Measurements from ENCODE around the gene KRT2. TPM values are rescaled to one million over a fixed set of nuclear protein-coding genes. Genes with fewer than 3 reads are reported as not detected.

KRT2 gene
- total and polyA plus RNA-seq, 9 of the 15 experiments (the other 6 are each of a cell fraction or from before 2014, with no cell fraction given), result 0.03 to 0.69 (median 0.07) TPM; not detected in 2

GRCh38 chr12:52662093-52662917 is 10.3 kb upstream of the KRT2 start (continued):
- TF ChIP-seq MGA (IDR thresholded peaks at IDR 0.05) (peak; percentile 92), ZNF175 (CRISPR knock-in tag; IDR thresholded peaks at IDR 0.05; ENCODE audit: low read depth) (peak; percentile 96), HCFC1 (IDR thresholded peaks at IDR 0.05; ENCODE audit: low read depth, low read length) (no peak), HMG20B (CRISPR knock-in tag; IDR thresholded peaks at IDR 0.05) (no peak), NRF1 (conservative IDR thresholded peaks at IDR 0.05 in 1 of 2, IDR thresholded peaks at IDR 0.05 in 1 of 2) (peak in 1 of 2 experiments; percentile 31; a peak in 1 of 4 replicates), ZNF512 (tag; IDR thresholded peaks at IDR 0.05) (no peak), FOXP1 (CRISPR knock-in tag; IDR thresholded peaks at IDR 0.05) (no peak), ARID1B (IDR thresholded peaks at IDR 0.05) (peak; percentile 99), E2F4 (CRISPR knock-in tag; IDR thresholded peaks at IDR 0.05; ENCODE audit: low read depth) (no peak), ATF4 (CRISPR knock-in tag; IDR thresholded peaks at IDR 0.05) (peak; percentile 71; the same call in 1 of the 2 replicates), NR1H2 (CRISPR knock-in tag; IDR thresholded peaks at IDR 0.05) (no peak)

Data from K562 (cell line).